NT2/D1 (cell line): Measurements from ENCODE around the gene IFITM5.

Experiments used
- DNase-seq: peaks from one replicate; pipeline ENCODE4 v3.0.0-alpha.2; 2011; ENCODE audit warnings: low read depth, low spot score
- H3K27me3 ChIP-seq: 2 replicates; pipeline ENCODE4 v1.6.0; 2011; ENCODE audit warnings: mild to moderate bottlenecking; ENCODE audit not compliant: insufficient read length, insufficient read depth
- H3K36me3 ChIP-seq: 2 replicates; pipeline ENCODE4 v1.6.1; 2011; ENCODE audit warnings: mild to moderate bottlenecking, low read length, mixed read lengths; ENCODE audit not compliant: insufficient read depth, insufficient read length
- H3K4me1 ChIP-seq: 2 replicates; pipeline ENCODE4 v1.5.1; 2011; ENCODE audit not compliant: insufficient read depth, insufficient read length
- H3K4me3 ChIP-seq: 2 replicates; pipeline ENCODE4 v1.5.1; 2011; ENCODE audit warnings: low read depth; ENCODE audit not compliant: insufficient read length
- H3K9ac ChIP-seq: 2 replicates; pipeline ENCODE4 v1.6.0; 2011; ENCODE audit warnings: low read depth; ENCODE audit not compliant: insufficient read length
- H3K9me3 ChIP-seq: 2 replicates; pipeline ENCODE4 v1.5.1; 2011; ENCODE audit warnings: mild to moderate bottlenecking, low read length; ENCODE audit not compliant: insufficient read depth
- SUZ12 ChIP-seq: IDR thresholded peaks from 2 replicates; pipeline ENCODE4 v1.6.1; 2011; ENCODE audit not compliant: insufficient read length, insufficient read depth; ENCODE audit errors: extremely low read depth
- YY1 ChIP-seq: IDR thresholded peaks from 2 replicates; pipeline ENCODE4 v1.6.1; 2011; ENCODE audit not compliant: insufficient read length, insufficient read depth
- ZNF274 ChIP-seq: IDR thresholded peaks from 2 replicates; pipeline ENCODE4 v1.6.1; 2011; ENCODE audit warnings: mild to moderate bottlenecking, low read depth, low read length

IFITM5 gene

GRCh38 chr11:278001-278951, 21.1 kb downstream of the IFITM5 start, which contains the start of gene NLRP6:
Gene NLRP6, plus strand, starts transcription at chr11:278407. Its CDS starts 163 bp downstream, at chr11:278570.
- Histone ChIP-seq H3K36me3 (no peaks in the 10 kb centered on the region), H3K27me3 (peaks cover 12% of the 10 kb centered on the region), H3K4me3 (no peak within 1 kb of the TSS), H3K9ac (no peak within 1 kb of the TSS), H3K9me3 (peaks cover 9% of the 10 kb centered on the region; the same call in 1 of the 2 replicates), H3K4me1 (peaks cover 4% of the 10 kb centered on the region)
- no peak for TF ChIP-seq ZNF274
- no peak for TF ChIP-seq SUZ12
- TF ChIP-seq YY1: no peak
- DNase-seq: no peak

- TF ChIP-seq ZNF274 (no peak), YY1 (no peak), SUZ12 (no peak)
- Histone ChIP-seq H3K9me3 (peaks cover 9% of the 10 kb centered on the region; the same call in 1 of the 2 replicates), H3K4me3 (no peak overlapping the region), H3K4me1 (peaks cover 4% of the 10 kb centered on the region), H3K36me3 (no peaks in the 10 kb centered on the region), H3K27me3 (peaks cover 5% of the 10 kb centered on the region), H3K9ac (no peak overlapping the region)
- no peak for DNase-seq
Observed at GRCh38 chr11:276219-276618, 23.1 kb downstream of the IFITM5 start.

DNA sequence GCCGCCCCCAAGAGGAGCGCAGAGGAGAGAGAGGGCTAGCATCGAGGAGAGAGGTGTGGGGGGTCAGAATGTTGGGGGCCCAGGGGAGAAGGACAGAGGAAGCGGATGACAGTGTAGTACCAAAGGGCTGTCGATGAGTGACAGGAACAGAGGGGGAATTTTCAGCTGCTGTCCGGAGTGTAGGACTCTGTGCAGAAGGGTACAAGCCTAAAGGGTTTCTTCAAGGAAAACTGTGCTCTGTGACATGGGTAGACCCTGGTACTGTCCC, 26.5 kb downstream of the IFITM5 start:
- Histone ChIP-seq H3K9me3 (peaks cover 9% of the 10 kb centered on the region; the same call in 1 of the 2 replicates), H3K27me3 (no peaks in the 10 kb centered on the region), H3K36me3 (no peaks in the 10 kb centered on the region), H3K4me3 (no peak overlapping the region), H3K4me1 (peaks cover 9% of the 10 kb centered on the region), H3K9ac (no peak overlapping the region)
- DNase-seq: no peak
- TF ChIP-seq ZNF274: no peak

- Histone ChIP-seq H3K27me3 (no peaks in the 10 kb centered on the region), H3K9ac (no peak overlapping the region), H3K4me1 (peaks cover 11% of the 10 kb centered on the region), H3K36me3 (no peaks in the 10 kb centered on the region), H3K4me3 (no peak overlapping the region), H3K9me3 (peaks cover 9% of the 10 kb centered on the region; the same call in 1 of the 2 replicates)
- no peak for DNase-seq
- TF ChIP-seq ZNF274 (no peak), YY1 (no peak), SUZ12 (no peak)
Observed at GRCh38 chr11:272195-272930, 27.0 kb downstream of the IFITM5 start.

DNA sequence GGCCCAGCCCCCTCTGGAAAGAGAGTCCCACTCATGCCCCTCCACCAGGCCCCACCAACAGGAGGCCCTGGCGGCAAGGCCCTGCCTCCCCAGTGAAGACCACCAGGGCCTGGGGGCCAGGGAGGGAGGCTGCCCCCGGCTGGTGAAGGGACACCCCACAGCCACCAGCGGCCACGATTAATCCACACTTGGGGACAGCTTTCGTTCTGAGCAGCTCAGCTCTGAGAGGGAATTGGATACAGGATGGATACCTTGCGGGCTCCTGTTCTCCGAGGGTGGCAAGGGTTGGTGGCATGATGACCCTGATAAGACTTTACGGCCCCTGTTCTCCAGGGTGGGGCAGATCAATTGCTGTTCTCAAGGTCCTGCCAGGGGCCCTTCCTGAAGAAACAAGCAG, 28.0 kb downstream of the IFITM5 start:
- Histone ChIP-seq H3K36me3 (no peaks in the 10 kb centered on the region), H3K9ac (no peak overlapping the region), H3K27me3 (no peaks in the 10 kb centered on the region), H3K9me3 (peaks cover 12% of the 10 kb centered on the region), H3K4me3 (no peak overlapping the region), H3K4me1 (peaks cover 11% of the 10 kb centered on the region)
- no peak for TF ChIP-seq SUZ12
- TF ChIP-seq YY1: no peak
- no peak for TF ChIP-seq ZNF274
- DNase-seq: no peak

- DNase-seq: no peak
- H3K36me3 ChIP-seq: no peaks in the 10 kb centered on the region
- peaks cover 11% of the 10 kb centered on the region for H3K4me1 ChIP-seq
- no peak overlapping the region for H3K4me3 ChIP-seq
- TF ChIP-seq YY1 (no peak), SUZ12 (no peak), ZNF274 (no peak)
- H3K9ac ChIP-seq: peak overlapping the region; percentile 13
- H3K9me3 ChIP-seq: peaks cover 14% of the 10 kb centered on the region
- no peaks in the 10 kb centered on the region for H3K27me3 ChIP-seq
Observed at GRCh38 chr11:270451-271318, 28.6 kb downstream of the IFITM5 start.
